ENCODE results near the gene FEZ2. TPM values are rescaled to one million over a fixed set of nuclear protein-coding genes. Genes with fewer than 3 reads are reported as not detected.

Gene FEZ2
- total and polyA plus RNA-seq, 9 of the 15 experiments (the other 6 are each of a cell fraction or from before 2014, with no cell fraction given), result 9.9 to 35.5 (median 20.1) TPM

GRCh38 chr2:36618381-36618780, 20.4 kb upstream of the FEZ2 start:
- Histone ChIP-seq H3K27ac (ENCODE audit: extremely low read depth, low read depth, low read length) (no peak overlapping the region), H3K9me3 (replicated peaks; ENCODE audit: control insufficient read depth, insufficient read depth, low read depth, low read length) (no peaks in the 10 kb centered on the region), H3K79me2 (ENCODE audit: control insufficient read depth, insufficient read depth, low read length) (no peaks in the 10 kb centered on the region), H3K4me3 (no peak overlapping the region), H2AFZ (ENCODE audit: low read depth, low read length) (peak overlapping the region; percentile 93), H4K20me1 (replicated peaks; ENCODE audit: control insufficient read depth, insufficient read depth, low read length) (no peaks in the 10 kb centered on the region), H3K9me1 (ENCODE audit: control insufficient read depth, insufficient read depth, low read length) (no peaks in the 10 kb centered on the region), H3K4me2 (ENCODE audit: insufficient read depth, low read length) (peak overlapping the region; percentile 30), H3K4me1 (replicated peaks in 1 of 2; ENCODE audit: control insufficient read depth in 2 of 2, insufficient read depth in 2 of 2, low read length in 2 of 2) (no peaks in the 10 kb centered on the region), H3K9ac (ENCODE audit: insufficient read depth in 1 of 2, low read depth in 2 of 2, low read length in 2 of 2) (no peak overlapping the region), H3K36me3 (ENCODE audit: control insufficient read depth, insufficient read depth, low read length) (no peaks in the 10 kb centered on the region), H3K27me3 (ENCODE audit: control insufficient read depth in 2 of 2, insufficient read depth in 2 of 2, low read length in 2 of 2) (peaks cover 0 to 4% of the 10 kb centered on the region in 2 experiments; a peak in 2 of 5 replicates)
- FAIRE-seq (peak; percentile 97), ATAC-seq (peak; percentile 100), DNase-seq (ENCODE audit: extremely low read depth in 1 of 4, low spot score in 3 of 4) (peak; percentile 71 to 80 (median 74))
- intact Hi-C loops (cut with micrococcal nuclease), result no loop called here
- WGBS (ENCODE audit: insufficient coverage, low coverage, missing lambda C conversion rate), result 0% methylated on average over 1 of the region's 1 CpG
- POLR2A ChIA-PET, result interaction anchor here (0.8 to 1.9 kb wide), 4 partner anchors 9 to 21 kb away, joined by 3 to 7 read pairs (median 3); partner anchors contain the start of gene FEZ2
- in situ Hi-C loops (cut with MboI), result no loop called here
- CTCF ChIA-PET (ENCODE audit: low intra/inter-chr PET ratio), result no interaction called here
- BruUV-seq (replicated peaks), result no TSS peak
- TF ChIP-seq FOS (IDR thresholded peaks at IDR 0.05; ENCODE audit: extremely low read depth, insufficient read length), result peak; percentile 69
- no peak for TF ChIP-seq EGR1 (conservative IDR thresholded peaks at IDR 0.05)
- no peak for TF ChIP-seq ESRRA (IDR thresholded peaks at IDR 0.05; ENCODE audit: borderline replicate concordance, low read depth)
- no peak for TF ChIP-seq NFE2L1 (tag; IDR thresholded peaks at IDR 0.05; ENCODE audit: borderline replicate concordance, low read depth)
- TF ChIP-seq ZNF311 (CRISPR knock-in tag; IDR thresholded peaks at IDR 0.05), result no peak
- TF ChIP-seq MYNN (IDR thresholded peaks at IDR 0.05), result no peak
- TF ChIP-seq MYNN (CRISPR knock-in tag; IDR thresholded peaks at IDR 0.05), result no peak
- TF ChIP-seq TBP (optimal IDR thresholded peaks at IDR 0.05; ENCODE audit: low read depth, low read length), result no peak
- TF ChIP-seq POLR3A (IDR thresholded peaks at IDR 0.05; ENCODE audit: borderline replicate concordance, extremely low read depth, insufficient read depth, insufficient read length), result no peak
- TF ChIP-seq UBTF (IDR thresholded peaks at IDR 0.05; ENCODE audit: borderline replicate concordance in 1 of 2, low read depth in 2 of 2, low read length in 2 of 2), result no peak
- peak; percentile 96 for TF ChIP-seq USF2 (CRISPR knock-in tag; IDR thresholded peaks at IDR 0.05)
- TF ChIP-seq ZBTB17 (CRISPR knock-in tag; IDR thresholded peaks at IDR 0.05), result no peak
- no peak for TF ChIP-seq HBP1 (CRISPR knock-in tag; IDR thresholded peaks at IDR 0.05)
- TF ChIP-seq ZNF140 (CRISPR knock-in tag; IDR thresholded peaks at IDR 0.05), result no peak

Measured in K562 (cell line).